ENCODE data around the gene SIX3.

DNA sequence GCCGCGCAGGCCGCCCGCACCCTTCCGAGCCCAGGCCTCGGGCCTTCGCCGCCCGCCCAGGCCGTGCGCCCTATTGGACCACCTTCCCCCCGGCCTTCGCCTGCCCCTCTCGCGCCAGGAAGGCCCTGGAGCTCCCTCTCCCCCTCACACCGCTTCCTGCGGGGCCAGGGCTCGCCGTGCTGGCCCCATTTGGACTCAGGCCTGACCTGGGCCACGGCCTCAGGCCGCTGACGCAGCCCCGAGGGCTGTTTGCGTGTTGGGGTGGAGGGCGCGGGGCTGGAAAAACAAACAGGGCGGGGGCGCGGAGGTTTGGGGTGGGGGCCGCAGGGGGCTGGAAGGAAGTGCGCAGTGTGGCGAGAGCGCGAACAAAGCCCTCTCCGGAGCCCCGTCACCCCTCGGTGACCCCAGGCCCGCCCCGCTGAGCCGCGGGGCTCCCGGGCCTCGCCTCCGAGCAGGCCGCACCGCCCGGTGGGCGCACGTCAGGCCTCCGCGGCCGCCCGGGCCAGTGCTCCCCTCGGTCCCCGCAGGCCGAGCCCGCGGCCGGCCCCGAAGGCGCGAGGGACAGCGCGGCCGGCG, 12.3 kb upstream of the SIX3 start:
- TF ChIP-seq MAX (IDR thresholded peaks at IDR 0.05), result no peak
- no peak for TF ChIP-seq RFX5 (IDR thresholded peaks at IDR 0.05)
- TF ChIP-seq, protein P1, sequence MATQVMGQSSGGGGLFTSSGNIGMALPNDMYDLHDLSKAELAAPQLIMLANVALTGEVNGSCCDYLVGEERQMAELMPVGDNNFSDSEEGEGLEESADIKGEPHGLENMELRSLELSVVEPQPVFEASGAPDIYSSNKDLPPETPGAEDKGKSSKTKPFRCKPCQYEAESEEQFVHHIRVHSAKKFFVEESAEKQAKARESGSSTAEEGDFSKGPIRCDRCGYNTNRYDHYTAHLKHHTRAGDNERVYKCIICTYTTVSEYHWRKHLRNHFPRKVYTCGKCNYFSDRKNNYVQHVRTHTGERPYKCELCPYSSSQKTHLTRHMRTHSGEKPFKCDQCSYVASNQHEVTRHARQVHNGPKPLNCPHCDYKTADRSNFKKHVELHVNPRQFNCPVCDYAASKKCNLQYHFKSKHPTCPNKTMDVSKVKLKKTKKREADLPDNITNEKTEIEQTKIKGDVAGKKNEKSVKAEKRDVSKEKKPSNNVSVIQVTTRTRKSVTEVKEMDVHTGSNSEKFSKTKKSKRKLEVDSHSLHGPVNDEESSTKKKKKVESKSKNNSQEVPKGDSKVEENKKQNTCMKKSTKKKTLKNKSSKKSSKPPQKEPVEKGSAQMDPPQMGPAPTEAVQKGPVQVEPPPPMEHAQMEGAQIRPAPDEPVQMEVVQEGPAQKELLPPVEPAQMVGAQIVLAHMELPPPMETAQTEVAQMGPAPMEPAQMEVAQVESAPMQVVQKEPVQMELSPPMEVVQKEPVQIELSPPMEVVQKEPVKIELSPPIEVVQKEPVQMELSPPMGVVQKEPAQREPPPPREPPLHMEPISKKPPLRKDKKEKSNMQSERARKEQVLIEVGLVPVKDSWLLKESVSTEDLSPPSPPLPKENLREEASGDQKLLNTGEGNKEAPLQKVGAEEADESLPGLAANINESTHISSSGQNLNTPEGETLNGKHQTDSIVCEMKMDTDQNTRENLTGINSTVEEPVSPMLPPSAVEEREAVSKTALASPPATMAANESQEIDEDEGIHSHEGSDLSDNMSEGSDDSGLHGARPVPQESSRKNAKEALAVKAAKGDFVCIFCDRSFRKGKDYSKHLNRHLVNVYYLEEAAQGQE (IDR thresholded peaks at IDR 0.05), result no peak
- no peak for TF ChIP-seq CEBPB (IDR thresholded peaks at IDR 0.05)
- no peak for TF ChIP-seq HDAC2 (IDR thresholded peaks at IDR 0.05)
- TF ChIP-seq, protein P2, sequence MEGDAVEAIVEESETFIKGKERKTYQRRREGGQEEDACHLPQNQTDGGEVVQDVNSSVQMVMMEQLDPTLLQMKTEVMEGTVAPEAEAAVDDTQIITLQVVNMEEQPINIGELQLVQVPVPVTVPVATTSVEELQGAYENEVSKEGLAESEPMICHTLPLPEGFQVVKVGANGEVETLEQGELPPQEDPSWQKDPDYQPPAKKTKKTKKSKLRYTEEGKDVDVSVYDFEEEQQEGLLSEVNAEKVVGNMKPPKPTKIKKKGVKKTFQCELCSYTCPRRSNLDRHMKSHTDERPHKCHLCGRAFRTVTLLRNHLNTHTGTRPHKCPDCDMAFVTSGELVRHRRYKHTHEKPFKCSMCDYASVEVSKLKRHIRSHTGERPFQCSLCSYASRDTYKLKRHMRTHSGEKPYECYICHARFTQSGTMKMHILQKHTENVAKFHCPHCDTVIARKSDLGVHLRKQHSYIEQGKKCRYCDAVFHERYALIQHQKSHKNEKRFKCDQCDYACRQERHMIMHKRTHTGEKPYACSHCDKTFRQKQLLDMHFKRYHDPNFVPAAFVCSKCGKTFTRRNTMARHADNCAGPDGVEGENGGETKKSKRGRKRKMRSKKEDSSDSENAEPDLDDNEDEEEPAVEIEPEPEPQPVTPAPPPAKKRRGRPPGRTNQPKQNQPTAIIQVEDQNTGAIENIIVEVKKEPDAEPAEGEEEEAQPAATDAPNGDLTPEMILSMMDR (IDR thresholded peaks at IDR 0.05), result no peak
- TF ChIP-seq SMC3 (IDR thresholded peaks at IDR 0.05), result no peak
- TF ChIP-seq POLR2A (IDR thresholded peaks at IDR 0.05; ENCODE audit: low read length), result no peak
- TF ChIP-seq NR3C1 (IDR thresholded peaks at IDR 0.05), result no peak
- no peak for TF ChIP-seq JUN (IDR thresholded peaks at IDR 0.05)
- no peak for TF ChIP-seq NPAS2 (CRISPR knock-in tag; IDR thresholded peaks at IDR 0.05; ENCODE audit: borderline replicate concordance)
- no peak for TF ChIP-seq ZFP36 (IDR thresholded peaks at IDR 0.05; ENCODE audit: borderline replicate concordance, partially characterized antibody)
- TF ChIP-seq HEYL (CRISPR knock-in tag; IDR thresholded peaks at IDR 0.05), result no peak
